KOPT-K1 (cell line): ENCODE data around the gene SLC35A4.
A peak's percentile ranks its signal among the peaks of the same experiment; 100 is the strongest.

Source experiments
- H3K27ac ChIP-seq: fragments of 200-600 bp; sonication (generic); 2 replicates; pipeline ENCODE4 v1.5.1; 2016; ENCODE audit warnings: antibody characterized with exemption, mild to moderate bottlenecking, low read depth, low read length; ENCODE audit not compliant: poor library complexity, severe bottlenecking
- H3K36me3 ChIP-seq: fragments of 200-600 bp; sonication (generic); 2 replicates; pipeline ENCODE4 v1.5.1; 2017; ENCODE audit warnings: antibody characterized with exemption, mild to moderate bottlenecking, low read length, moderate library complexity; ENCODE audit not compliant: insufficient read depth
- H3K9me3 ChIP-seq: fragments of 200-600 bp; sonication (generic); 2 replicates; pipeline ENCODE4 v1.5.1; 2017; ENCODE audit warnings: antibody characterized with exemption, low read length, mild to moderate bottlenecking; ENCODE audit not compliant: insufficient read depth, poor library complexity, severe bottlenecking

The SLC35A4 gene

GRCh38 chr5:140564196-140565023 is at the start of gene SLC35A4, which contains the start of gene APBB3:
SLC35A4 (plus strand) TSS chr5:140564828; CDS start chr5:140567170, 2,342 bp downstream.
APBB3 (minus strand) TSS chr5:140564598; CDS start chr5:140564245, 353 bp downstream.
- Histone ChIP-seq H3K27ac (peak within 1 kb of the TSS; percentile 66), H3K9me3 (no peaks in the 10 kb centered on the region), H3K36me3 (peaks cover 31% of the 10 kb centered on the region)

GRCh38 chr5:140524003-140524402 is 40.6 kb upstream of the SLC35A4 start:
- no peak overlapping the region for H3K27ac ChIP-seq
- peaks cover 78% of the 10 kb centered on the region for H3K36me3 ChIP-seq
- H3K9me3 ChIP-seq = no peaks in the 10 kb centered on the region

GRCh38 chr5:140540227-140540626 is 24.4 kb upstream of the SLC35A4 start:
- Histone ChIP-seq H3K36me3 (peaks cover 97% of the 10 kb centered on the region), H3K27ac (no peak overlapping the region)

GRCh38 chr5:140542972-140543371 is 21.7 kb upstream of the SLC35A4 start:
- H3K36me3 ChIP-seq = peaks cover 88% of the 10 kb centered on the region
- no peak overlapping the region for H3K27ac ChIP-seq
- no peaks in the 10 kb centered on the region for H3K9me3 ChIP-seq

More at GRCh38 chr5:140540227-140540626, 24.4 kb upstream of the SLC35A4 start:
- H3K9me3 ChIP-seq = no peaks in the 10 kb centered on the region

GRCh38 chr5:140544986-140545385 is 19.6 kb upstream of the SLC35A4 start:
- Histone ChIP-seq H3K27ac (no peak overlapping the region), H3K36me3 (peaks cover 86% of the 10 kb centered on the region)

GRCh38 chr5:140545606-140546005 is 19.0 kb upstream of the SLC35A4 start:
- H3K27ac ChIP-seq = no peak overlapping the region
- peaks cover 86% of the 10 kb centered on the region for H3K36me3 ChIP-seq
- H3K9me3 ChIP-seq = no peaks in the 10 kb centered on the region

More at GRCh38 chr5:140544986-140545385, 19.6 kb upstream of the SLC35A4 start:
- no peaks in the 10 kb centered on the region for H3K9me3 ChIP-seq

- Histone ChIP-seq H3K36me3 (peaks cover 86% of the 10 kb centered on the region), H3K9me3 (no peaks in the 10 kb centered on the region), H3K27ac (peak overlapping the region; percentile 71)
Measured at GRCh38 chr5:140546851-140547507, 17.6 kb upstream of the SLC35A4 start.

GRCh38 chr5:140547508-140548299 is 16.9 kb upstream of the SLC35A4 start, which contains the start of gene EIF4EBP3:
EIF4EBP3 (plus strand) TSS chr5:140547662; CDS start chr5:140547738, 76 bp downstream.
- peaks cover 86% of the 10 kb centered on the region for H3K36me3 ChIP-seq
- peak within 1 kb of the TSS; percentile 71 for H3K27ac ChIP-seq
- no peaks in the 10 kb centered on the region for H3K9me3 ChIP-seq

- peaks cover 88% of the 10 kb centered on the region for H3K36me3 ChIP-seq
- H3K27ac ChIP-seq = peak overlapping the region; percentile 71
- no peaks in the 10 kb centered on the region for H3K9me3 ChIP-seq
Measured at GRCh38 chr5:140548300-140548688, 16.3 kb upstream of the SLC35A4 start.

- Histone ChIP-seq H3K27ac (peak overlapping the region; percentile 71), H3K36me3 (peaks cover 88% of the 10 kb centered on the region), H3K9me3 (no peaks in the 10 kb centered on the region)
Measured at GRCh38 chr5:140548791-140549190, 15.8 kb upstream of the SLC35A4 start.

GRCh38 chr5:140549237-140550144 is 15.1 kb upstream of the SLC35A4 start:
- H3K27ac ChIP-seq = peak overlapping the region; percentile 71
- H3K9me3 ChIP-seq = no peaks in the 10 kb centered on the region
- peaks cover 88% of the 10 kb centered on the region for H3K36me3 ChIP-seq

GRCh38 chr5:140550147-140551079 is 14.2 kb upstream of the SLC35A4 start:
- Histone ChIP-seq H3K27ac (no peak overlapping the region), H3K36me3 (peaks cover 81% of the 10 kb centered on the region)

GRCh38 chr5:140551872-140552271 is 12.8 kb upstream of the SLC35A4 start:
- Histone ChIP-seq H3K27ac (no peak overlapping the region), H3K9me3 (no peaks in the 10 kb centered on the region), H3K36me3 (peaks cover 68% of the 10 kb centered on the region)

More at GRCh38 chr5:140550147-140551079, 14.2 kb upstream of the SLC35A4 start:
- H3K9me3 ChIP-seq = no peaks in the 10 kb centered on the region
